ENCODE measurements around the gene DCTD.

GRCh38 chr4:182885738-182886077 lies 31.5 kb downstream of the DCTD start:
- TF ChIP-seq CTCF (IDR thresholded peaks at IDR 0.05) (no peak), EZH2 (IDR thresholded peaks at IDR 0.05) (no peak), EZH2phosphoT487 (IDR thresholded peaks at IDR 0.05) (no peak)
